HepG2 (cell line): ENCODE results near the gene BCAS3. TPM values are rescaled to one million over a fixed set of nuclear protein-coding genes. Genes with fewer than 3 reads are reported as not detected.

ENCODE experiments used
- FOSL2 ChIP-seq: sonication (generic); formaldehyde crosslinking; IDR thresholded peaks from 2 replicates; pipeline ENCODE4 v1.4.0; 2020; ENCODE audit warnings: missing genetic modification reagents
- FOXJ3 ChIP-seq: sonication (generic); formaldehyde crosslinking; IDR thresholded peaks from 2 replicates; pipeline ENCODE4 v1.4.0; 2020; ENCODE audit warnings: missing genetic modification reagents, mild to moderate bottlenecking, borderline replicate concordance
- GFI1 ChIP-seq: sonication (generic); formaldehyde crosslinking; IDR thresholded peaks from 2 replicates; pipeline ENCODE4 v1.5.0; 2020; ENCODE audit warnings: missing genetic modification reagents, mild to moderate bottlenecking, borderline replicate concordance
- HDAC1 ChIP-seq: sonication (generic); formaldehyde crosslinking; IDR thresholded peaks from 2 replicates; pipeline ENCODE4 v1.5.1; 2020; ENCODE audit warnings: mild to moderate bottlenecking, missing genetic modification reagents
- MAF1 ChIP-seq: sonication (generic); formaldehyde crosslinking; IDR thresholded peaks from 2 replicates; pipeline ENCODE4 v1.5.0; 2020; ENCODE audit warnings: missing genetic modification reagents, borderline replicate concordance
- MIER3 ChIP-seq: IDR thresholded peaks from 2 replicates; pipeline ENCODE4 v1.6.1; 2016; ENCODE audit warnings: missing compliant biosample characterization, borderline replicate concordance
- MTF1 ChIP-seq: sonication (generic); formaldehyde crosslinking; IDR thresholded peaks from 2 replicates; pipeline ENCODE4 v1.5.0; 2020; ENCODE audit warnings: missing genetic modification reagents
- NFYC ChIP-seq: IDR thresholded peaks from 2 replicates; pipeline ENCODE4 v1.6.1; 2016; ENCODE audit warnings: missing genetic modification reagents, missing compliant biosample characterization
- REXO4 ChIP-seq: sonication (generic); formaldehyde crosslinking; IDR thresholded peaks from 2 replicates; pipeline ENCODE4 v1.8.0; 2022; ENCODE audit warnings: missing genetic modification reagents, mild to moderate bottlenecking, borderline replicate concordance
- SP5 ChIP-seq: IDR thresholded peaks from 2 replicates; pipeline ENCODE4 v1.6.1; 2016; ENCODE audit warnings: low read depth, borderline replicate concordance
- TP53 ChIP-seq: sonication (generic); formaldehyde crosslinking; conservative IDR thresholded peaks from 2 replicates; pipeline ENCODE4 v1.4.0; 2020; ENCODE audit warnings: missing genetic modification reagents
- YY1 ChIP-seq: IDR thresholded peaks from 2 replicates; pipeline ENCODE4 v1.6.1; 2011; ENCODE audit warnings: low read length, low read depth, moderate library complexity, mild to moderate bottlenecking; ENCODE audit not compliant: insufficient read depth, insufficient replicate concordance
- ZFP36L1 ChIP-seq: sonication (generic); formaldehyde crosslinking; IDR thresholded peaks from 2 replicates; pipeline ENCODE4 v1.8.0; 2022; ENCODE audit warnings: mild to moderate bottlenecking, missing genetic modification reagents, moderate library complexity
- ZFP41 ChIP-seq: sonication (generic); formaldehyde crosslinking; IDR thresholded peaks from 2 replicates; pipeline ENCODE4 v1.4.0; 2020; ENCODE audit warnings: mild to moderate bottlenecking, missing genetic modification reagents, borderline replicate concordance
- ZNF329 ChIP-seq: sonication (generic); formaldehyde crosslinking; IDR thresholded peaks from 2 replicates; pipeline ENCODE4 v1.9.0; 2021; ENCODE audit warnings: low read depth, mild to moderate bottlenecking, missing genetic modification reagents
- ZNF446 ChIP-seq: sonication (generic); formaldehyde crosslinking; IDR thresholded peaks from 2 replicates; pipeline ENCODE4 v1.5.0; 2020; ENCODE audit warnings: mild to moderate bottlenecking, missing genetic modification reagents
- ZNF563 ChIP-seq: sonication (generic); formaldehyde crosslinking; IDR thresholded peaks from 2 replicates; pipeline ENCODE4 v1.8.0; 2022; ENCODE audit warnings: mild to moderate bottlenecking, moderate library complexity, missing genetic modification reagents
- ZNF569 ChIP-seq: sonication (generic); formaldehyde crosslinking; IDR thresholded peaks from 2 replicates; pipeline ENCODE4 v1.5.0; 2020; ENCODE audit warnings: mild to moderate bottlenecking, missing genetic modification reagents, moderate library complexity, borderline replicate concordance
- ZNF83 ChIP-seq: sonication (generic); formaldehyde crosslinking; IDR thresholded peaks from 2 replicates; pipeline ENCODE4 v1.4.0; 2020; ENCODE audit warnings: missing genetic modification reagents, mild to moderate bottlenecking, borderline replicate concordance
- polyA plus RNA-seq, 8 experiments: library from polyadenylated mRNA; depleted of rRNA in 3 of 8; stranded (reverse) in 7 of 8; unstranded in 1 of 8; fragments of >200 nt; fragmentation: Illumina TruSeq in 4 of 8; extraction: Trizol in 4 of 8; gene quantifications; 2 replicates each; pipeline versions ENCODE4 v1.2.1 to v1.2.3, GENCODE V29; 2011 to 2016; ENCODE audit warnings: low read depth in 4 of 8, missing spikeins in 1 of 8, mixed read lengths in 1 of 8; ENCODE audit not compliant: insufficient read depth in 1 of 8
- total RNA-seq, 5 experiments: library from RNA; depleted of rRNA; stranded (reverse); fragments of >200 nt; fragmentation: Illumina TruSeq; extraction: Trizol; gene quantifications; 2 replicates each; pipeline ENCODE4 v1.2.3, GENCODE V29; 2016; ENCODE audit warnings: low read depth in 1 of 5
- TF ChIP-seq, protein P1 (sequence below): IDR thresholded peaks from 2 replicates; pipeline ENCODE4 v1.6.1; 2012; ENCODE audit warnings: low read length, improper control_type of control experiment
- TF ChIP-seq, protein P2 (sequence below): sonication (generic); formaldehyde crosslinking; IDR thresholded peaks from 2 replicates; pipeline ENCODE4 v1.5.0; 2020; ENCODE audit warnings: missing genetic modification reagents
- TF ChIP-seq, protein P3 (sequence below): IDR thresholded peaks from 2 replicates; pipeline ENCODE4 v1.6.1; 2016; ENCODE audit warnings: low read depth
- TF ChIP-seq, protein P4 (sequence below): sonication (generic); formaldehyde crosslinking; conservative IDR thresholded peaks from 2 replicates; pipeline ENCODE4 v1.8.0; 2022; ENCODE audit warnings: low read depth, missing genetic modification reagents

BCAS3 gene
- total and polyA plus RNA-seq, 2 of the 13 experiments (the other 11 are each of a cell fraction or from before 2014, with no cell fraction given), result 10.7 to 11.2 TPM

DNA sequence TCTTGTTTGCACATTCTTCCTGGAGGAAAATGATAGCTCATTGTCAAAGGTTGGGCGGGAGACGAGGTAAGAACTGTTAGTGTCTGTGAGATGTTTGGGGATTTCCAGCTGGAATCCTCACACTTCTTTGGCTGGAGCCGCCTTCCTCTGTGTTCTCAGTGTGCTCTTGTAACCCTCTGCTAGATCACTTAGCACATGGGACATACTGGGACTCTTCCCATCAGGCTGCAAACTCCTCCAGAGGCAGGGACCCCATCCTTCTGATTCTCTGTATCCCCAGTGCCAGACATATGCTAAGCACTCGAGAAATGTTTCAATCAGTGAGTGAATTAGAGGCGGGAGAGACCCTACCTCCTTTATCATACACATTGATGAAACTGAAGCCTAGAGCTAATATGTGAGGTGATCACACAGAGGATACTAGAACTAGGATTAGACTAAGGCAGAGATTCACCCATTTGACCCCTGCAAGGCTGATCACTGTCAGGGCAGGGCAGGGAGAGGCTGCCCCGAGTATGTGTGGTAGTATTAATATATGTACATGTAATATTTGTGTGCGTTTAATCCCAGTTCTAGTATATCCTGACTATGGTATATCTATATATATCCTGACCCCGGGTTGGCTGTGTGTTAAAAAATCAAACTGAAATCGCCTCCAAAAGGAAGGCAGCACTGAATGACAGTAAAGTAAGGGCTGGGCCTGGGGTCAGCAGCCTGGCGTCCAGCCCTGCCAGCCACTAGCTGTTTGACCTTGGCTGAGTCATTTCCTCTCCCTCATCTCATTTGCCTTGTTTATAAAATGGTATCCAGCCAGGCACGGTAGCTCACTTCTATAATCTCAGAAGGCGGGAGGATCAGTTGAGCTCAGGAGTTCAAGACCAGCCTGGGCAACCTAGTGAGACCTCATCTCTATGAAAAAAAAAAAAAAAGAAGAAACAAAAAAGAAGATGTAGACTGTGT, 646.5 kb downstream of the BCAS3 start (continued):
- TF ChIP-seq ZFP41 (CRISPR knock-in tag) (no peak), MAF1 (CRISPR knock-in tag) (no peak), FOXJ3 (0 out of 2 replicates have a peak, but pooled peaks have one; percentile 26), ZNF329 (CRISPR knock-in tag) (no peak), NFYC (CRISPR knock-in tag) (no peak), GFI1 (CRISPR knock-in tag) (no peak), FOSL2 (peak; percentile 91), ZNF569 (no peak), REXO4 (no peak), MTF1 (no peak), ZNF83 (CRISPR knock-in tag) (no peak), MIER3 (no peak), YY1 (no peak), SP5 (no peak), HDAC1 (CRISPR knock-in tag) (no peak), ZFP36L1 (CRISPR knock-in tag) (no peak), ZNF563 (CRISPR knock-in tag) (no peak), TP53 (CRISPR knock-in tag) (0 out of 2 replicates have a peak, but pooled peaks have one; percentile 33), ZNF446 (no peak)
- TF ChIP-seq, protein P1, sequence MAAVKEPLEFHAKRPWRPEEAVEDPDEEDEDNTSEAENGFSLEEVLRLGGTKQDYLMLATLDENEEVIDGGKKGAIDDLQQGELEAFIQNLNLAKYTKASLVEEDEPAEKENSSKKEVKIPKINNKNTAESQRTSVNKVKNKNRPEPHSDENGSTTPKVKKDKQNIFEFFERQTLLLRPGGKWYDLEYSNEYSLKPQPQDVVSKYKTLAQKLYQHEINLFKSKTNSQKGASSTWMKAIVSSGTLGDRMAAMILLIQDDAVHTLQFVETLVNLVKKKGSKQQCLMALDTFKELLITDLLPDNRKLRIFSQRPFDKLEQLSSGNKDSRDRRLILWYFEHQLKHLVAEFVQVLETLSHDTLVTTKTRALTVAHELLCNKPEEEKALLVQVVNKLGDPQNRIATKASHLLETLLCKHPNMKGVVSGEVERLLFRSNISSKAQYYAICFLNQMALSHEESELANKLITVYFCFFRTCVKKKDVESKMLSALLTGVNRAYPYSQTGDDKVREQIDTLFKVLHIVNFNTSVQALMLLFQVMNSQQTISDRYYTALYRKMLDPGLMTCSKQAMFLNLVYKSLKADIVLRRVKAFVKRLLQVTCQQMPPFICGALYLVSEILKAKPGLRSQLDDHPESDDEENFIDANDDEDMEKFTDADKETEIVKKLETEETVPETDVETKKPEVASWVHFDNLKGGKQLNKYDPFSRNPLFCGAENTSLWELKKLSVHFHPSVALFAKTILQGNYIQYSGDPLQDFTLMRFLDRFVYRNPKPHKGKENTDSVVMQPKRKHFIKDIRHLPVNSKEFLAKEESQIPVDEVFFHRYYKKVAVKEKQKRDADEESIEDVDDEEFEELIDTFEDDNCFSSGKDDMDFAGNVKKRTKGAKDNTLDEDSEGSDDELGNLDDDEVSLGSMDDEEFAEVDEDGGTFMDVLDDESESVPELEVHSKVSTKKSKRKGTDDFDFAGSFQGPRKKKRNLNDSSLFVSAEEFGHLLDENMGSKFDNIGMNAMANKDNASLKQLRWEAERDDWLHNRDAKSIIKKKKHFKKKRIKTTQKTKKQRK, result no peak
- TF ChIP-seq, protein P2, sequence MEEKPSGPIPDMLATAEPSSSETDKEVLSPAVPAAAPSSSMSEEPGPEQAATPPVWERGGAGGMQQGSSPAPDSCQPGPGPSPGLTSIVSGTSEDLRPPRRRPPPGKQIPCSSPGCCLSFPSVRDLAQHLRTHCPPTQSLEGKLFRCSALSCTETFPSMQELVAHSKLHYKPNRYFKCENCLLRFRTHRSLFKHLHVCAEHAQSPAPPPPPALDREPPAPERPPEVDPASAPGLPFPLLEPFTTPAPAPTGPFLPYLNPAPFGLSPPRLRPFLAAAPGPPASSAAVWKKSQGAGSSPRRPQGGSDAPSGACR (CRISPR knock-in tag), result no peak
- TF ChIP-seq, protein P3, sequence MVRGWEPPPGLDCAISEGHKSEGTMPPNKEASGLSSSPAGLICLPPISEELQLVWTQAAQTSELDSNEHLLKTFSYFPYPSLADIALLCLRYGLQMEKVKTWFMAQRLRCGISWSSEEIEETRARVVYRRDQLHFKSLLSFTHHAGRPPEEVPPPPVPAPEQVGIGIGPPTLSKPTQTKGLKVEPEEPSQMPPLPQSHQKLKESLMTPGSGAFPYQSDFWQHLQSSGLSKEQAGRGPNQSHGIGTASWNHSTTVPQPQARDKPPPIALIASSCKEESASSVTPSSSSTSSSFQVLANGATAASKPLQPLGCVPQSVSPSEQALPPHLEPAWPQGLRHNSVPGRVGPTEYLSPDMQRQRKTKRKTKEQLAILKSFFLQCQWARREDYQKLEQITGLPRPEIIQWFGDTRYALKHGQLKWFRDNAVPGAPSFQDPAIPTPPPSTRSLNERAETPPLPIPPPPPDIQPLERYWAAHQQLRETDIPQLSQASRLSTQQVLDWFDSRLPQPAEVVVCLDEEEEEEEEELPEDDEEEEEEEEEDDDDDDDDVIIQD (CRISPR knock-in tag), result no peak
- TF ChIP-seq, protein P4, sequence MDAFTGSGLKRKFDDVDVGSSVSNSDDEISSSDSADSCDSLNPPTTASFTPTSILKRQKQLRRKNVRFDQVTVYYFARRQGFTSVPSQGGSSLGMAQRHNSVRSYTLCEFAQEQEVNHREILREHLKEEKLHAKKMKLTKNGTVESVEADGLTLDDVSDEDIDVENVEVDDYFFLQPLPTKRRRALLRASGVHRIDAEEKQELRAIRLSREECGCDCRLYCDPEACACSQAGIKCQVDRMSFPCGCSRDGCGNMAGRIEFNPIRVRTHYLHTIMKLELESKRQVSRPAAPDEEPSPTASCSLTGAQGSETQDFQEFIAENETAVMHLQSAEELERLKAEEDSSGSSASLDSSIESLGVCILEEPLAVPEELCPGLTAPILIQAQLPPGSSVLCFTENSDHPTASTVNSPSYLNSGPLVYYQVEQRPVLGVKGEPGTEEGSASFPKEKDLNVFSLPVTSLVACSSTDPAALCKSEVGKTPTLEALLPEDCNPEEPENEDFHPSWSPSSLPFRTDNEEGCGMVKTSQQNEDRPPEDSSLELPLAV (CRISPR knock-in tag), result no peak
